ENCODE measurements around the gene LAMTOR2. TPM values are rescaled to one million over a fixed set of nuclear protein-coding genes. Genes with fewer than 3 reads are reported as not detected.
A peak's percentile ranks its signal among the peaks of the same experiment; 100 is the strongest.

Gene LAMTOR2
- total and polyA plus RNA-seq, 2 of the 4 experiments (the other 2 are of a cell fraction): 50.0 to 89.0 TPM

GRCh38 chr1:156106624-156107488, 52.3 kb downstream of the LAMTOR2 start:
- ATAC-seq (ENCODE audit: low read depth) (peak; percentile 15), DNase-seq (peak; percentile 40)
- H3K4me3 ChIP-seq (ENCODE audit: insufficient read depth, low read depth, low read length): peak overlapping the region; percentile 14; the same call in 1 of the 2 replicates
- H3K56ac ChIP-seq (ENCODE audit: extremely low read depth, insufficient read depth, low read length): 0 out of 2 replicates have a peak overlapping the region, but pooled peaks have one; percentile 41
- H3K4me2 ChIP-seq (ENCODE audit: low read depth, low read length): peak overlapping the region; percentile 72
- H2BK5ac ChIP-seq (ENCODE audit: low read depth, low read length, poor library complexity, severe bottlenecking): peak overlapping the region; percentile 15
- H3K23ac ChIP-seq (ENCODE audit: low read depth, low read length): peak overlapping the region; percentile 70
- no peaks in the 10 kb centered on the region for H3K36me3 ChIP-seq (ENCODE audit: control insufficient read depth, insufficient read depth, low read length)
- dilution Hi-C loops (cut with HindIII; ENCODE audit: low sequenced_read_pairs, unreplicated experiment): no loop called here
- H3K9ac ChIP-seq (ENCODE audit: low read depth, low read length): peak overlapping the region; percentile 30; the same call in 1 of the 2 replicates
- H3K14ac ChIP-seq (replicated peaks; ENCODE audit: low read depth, low read length): peak overlapping the region; percentile 80
- peak overlapping the region; percentile 70 for H4K91ac ChIP-seq (ENCODE audit: insufficient read depth, low read depth, low read length)
- H3K9me3 ChIP-seq (ENCODE audit: control insufficient read depth, insufficient read depth, low read length): no peaks in the 10 kb centered on the region
- TF ChIP-seq SMC3 (IDR thresholded peaks at IDR 0.05; ENCODE audit: low read depth, low read length) (no peak), CEBPB (IDR thresholded peaks at IDR 0.05; ENCODE audit: low read depth, low read length) (0 out of 2 replicates have a peak, but pooled peaks have one; percentile 8)
- peak overlapping the region; percentile 98 for H2AK5ac ChIP-seq (ENCODE audit: low read depth, low read length)
- H3K4ac ChIP-seq (ENCODE audit: low read depth, low read length): peak overlapping the region; percentile 90
- peak overlapping the region; percentile 26 for H3K18ac ChIP-seq (ENCODE audit: low read depth, low read length)
- no peaks in the 10 kb centered on the region for H4K20me1 ChIP-seq (ENCODE audit: insufficient read depth, low read length)
- peaks cover 22 to 60% of the 10 kb centered on the region in 2 experiments for H3K79me1 ChIP-seq (ENCODE audit: low read depth in 1 of 2, low read length in 2 of 2)
- H3K4me1 ChIP-seq (ENCODE audit: control insufficient read depth, insufficient read depth, low read length): peaks cover 45% of the 10 kb centered on the region
- in situ Hi-C loops (cut with MboI; ENCODE audit: low sequenced_read_pairs): no loop called here
- peak overlapping the region; percentile 3 to 84; a peak in 1 of 4 replicates for H4K8ac ChIP-seq (ENCODE audit: low read depth in 2 of 2, low read length in 2 of 2)
- no peaks in the 10 kb centered on the region for H3K27me3 ChIP-seq (ENCODE audit: control insufficient read depth, insufficient read depth, low read length)
- H2BK15ac ChIP-seq (ENCODE audit: low read depth, low read length): peak overlapping the region; percentile 16; the same call in 1 of the 3 replicates
- H3K9me1 ChIP-seq (ENCODE audit: insufficient read depth, low read length): peaks cover 32% of the 10 kb centered on the region
- peak overlapping the region; percentile 52 for H2BK120ac ChIP-seq (ENCODE audit: low read depth, low read length)
- WGBS, 2 experiments (ENCODE audit: extremely low coverage in 2 of 2, insufficient read length in 1 of 2): 58% methylated on average over 4 of the region's 14 CpGs; no CpG with 5 or more reads in 1 of the 2 experiments
- H2AK9ac ChIP-seq (replicated peaks; ENCODE audit: low read depth, low read length, poor library complexity): peak overlapping the region; percentile 77
- H2BK20ac ChIP-seq (ENCODE audit: low read depth, low read length): peak overlapping the region; percentile 19
- peak overlapping the region; percentile 24 for H4K5ac ChIP-seq (ENCODE audit: low read depth, low read length)
- intact Hi-C loops (cut with micrococcal nuclease): loop anchor here (1.0 kb wide), 1 partner anchor 7 kb away; the partner anchor contains the start of gene LMNA
- no TSS peak for BruUV-seq (replicated peaks)
- H2AFZ ChIP-seq (replicated peaks; ENCODE audit: low read length, poor library complexity): peak overlapping the region; percentile 43
- POLR2A ChIA-PET (ENCODE audit: unreplicated experiment): no interaction called here
- CTCF ChIA-PET: interaction anchor here (1.0 kb wide), 1 partner anchor 23 kb away, joined by 3 read pairs; no protein-coding TSS in a partner anchor
- H3K27ac ChIP-seq (ENCODE audit: insufficient read depth, low read length): peak overlapping the region; percentile 35
